ENCODE data around the gene CEP57L1. TPM values are rescaled to one million over a fixed set of nuclear protein-coding genes. Genes with fewer than 3 reads are reported as not detected.

Gene CEP57L1

DNA sequence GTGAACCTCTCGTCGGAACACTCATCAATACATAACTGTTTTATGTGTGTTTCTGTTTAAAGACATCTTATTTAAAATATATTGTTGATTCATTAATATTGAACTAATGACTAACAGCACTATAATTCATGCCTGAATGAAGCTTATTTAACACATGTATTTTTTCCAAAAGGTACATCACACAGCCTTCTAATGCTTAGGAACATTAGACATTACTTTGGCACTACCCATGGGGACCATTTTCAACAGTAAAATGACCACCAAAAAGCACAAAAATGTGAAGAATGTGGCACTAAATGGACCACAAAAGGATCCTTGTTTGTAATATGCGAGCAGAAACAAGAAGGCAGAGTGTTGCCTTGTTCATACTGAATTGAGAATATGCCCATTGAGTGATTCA lies 109.2 kb downstream of the CEP57L1 start:
- Histone ChIP-seq H2BK12ac (ENCODE audit: low read length in 2 of 2) (no peak overlapping the region), H3K36me3 (ENCODE audit: control insufficient read depth in 1 of 2, insufficient read depth in 2 of 2, low read depth in 1 of 2, low read length in 2 of 2) (no peaks in the 10 kb centered on the region), H3K4me3 (ENCODE audit: insufficient read depth in 1 of 2, low read depth in 1 of 2, low read length in 2 of 2) (no peak overlapping the region), H3K27me3 (ENCODE audit: control insufficient read depth in 1 of 2, insufficient read depth in 1 of 2, low read length in 2 of 2) (no peaks in the 10 kb centered on the region), H3K79me1 (replicated peaks; ENCODE audit: low read length, poor library complexity, severe bottlenecking) (no peaks in the 10 kb centered on the region), H2AK5ac (ENCODE audit: low read length, severe bottlenecking) (no peak overlapping the region), H3K9me3 (ENCODE audit: control insufficient read depth, low read length) (no peaks in the 10 kb centered on the region), H2AFZ (ENCODE audit: low read depth, low read length) (no peak overlapping the region), H2BK120ac (ENCODE audit: low read depth, low read length) (no peak overlapping the region), H3K18ac (ENCODE audit: low read depth in 1 of 2, low read length in 2 of 2) (no peak overlapping the region), H3K14ac (ENCODE audit: low read length in 2 of 2) (no peak overlapping the region), H2BK15ac (ENCODE audit: low read depth, poor library complexity, severe bottlenecking) (no peak overlapping the region), H3K4ac (ENCODE audit: low read depth in 1 of 2, low read length in 2 of 2) (no peak overlapping the region), H3K4me1 (ENCODE audit: control insufficient read depth, insufficient read depth, low read depth, low read length) (no peaks in the 10 kb centered on the region), H3K23ac (ENCODE audit: low read length in 2 of 2) (no peak overlapping the region), H4K8ac (ENCODE audit: low read length) (no peak overlapping the region), H3K9ac (ENCODE audit: low read length) (no peak overlapping the region), H3K4me2 (ENCODE audit: low read length, poor library complexity, severe bottlenecking) (no peak overlapping the region), H3K27ac (ENCODE audit: low read length, poor library complexity, severe bottlenecking) (no peak overlapping the region), H2BK5ac (ENCODE audit: low read depth, low read length, poor library complexity, severe bottlenecking) (no peak overlapping the region), H4K91ac (ENCODE audit: low read length) (no peak overlapping the region)
- no peak for DNase-seq
- 60% methylated on average over 1 of the region's 3 CpGs for WGBS

DNA sequence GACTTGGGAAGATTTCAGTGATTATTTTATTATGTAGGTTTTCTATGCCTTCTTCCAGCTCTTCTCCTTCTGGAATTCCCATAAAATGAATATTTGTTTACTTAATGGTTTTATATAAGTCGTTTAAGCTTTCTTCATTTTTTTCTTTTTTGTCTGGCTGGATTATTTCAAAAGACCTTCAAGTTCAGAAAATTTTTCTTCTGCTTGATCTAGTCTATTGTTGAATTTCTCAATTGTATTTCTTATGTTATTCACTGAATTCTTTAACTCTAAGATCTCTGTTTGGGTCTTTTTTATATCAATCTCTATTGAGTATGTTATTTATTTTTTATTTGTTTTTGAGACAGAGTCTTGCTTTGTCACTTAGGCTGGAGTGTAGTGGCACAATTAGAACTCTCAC lies 117.4 kb downstream of the CEP57L1 start:
- Histone ChIP-seq H3K27me3 (ENCODE audit: control insufficient read depth in 1 of 2, insufficient read depth in 1 of 2, low read length in 2 of 2) (no peaks in the 10 kb centered on the region), H3K4ac (ENCODE audit: low read depth in 1 of 2, low read length in 2 of 2) (no peak overlapping the region)
- no CpG with 5 or more reads among the region's 1 CpG for WGBS

More for the DNA sequence above, 117.4 kb downstream of the CEP57L1 start:
- H3K4me3 ChIP-seq (ENCODE audit: insufficient read depth in 1 of 2, low read depth in 1 of 2, low read length in 2 of 2): no peak overlapping the region
- H2BK5ac ChIP-seq (ENCODE audit: low read depth, low read length, poor library complexity, severe bottlenecking): no peak overlapping the region
- no peak overlapping the region for H3K27ac ChIP-seq (ENCODE audit: low read length, poor library complexity, severe bottlenecking)
- H3K9ac ChIP-seq (ENCODE audit: low read length): no peak overlapping the region
- no peak overlapping the region for H3K14ac ChIP-seq (ENCODE audit: low read length in 2 of 2)
- no peak overlapping the region for H2BK15ac ChIP-seq (ENCODE audit: low read depth, poor library complexity, severe bottlenecking)
- no peak for DNase-seq
- H3K79me1 ChIP-seq (replicated peaks; ENCODE audit: low read length, poor library complexity, severe bottlenecking): no peaks in the 10 kb centered on the region
- H3K18ac ChIP-seq (ENCODE audit: low read depth in 1 of 2, low read length in 2 of 2): no peak overlapping the region
- H2AK5ac ChIP-seq (ENCODE audit: low read length, severe bottlenecking): no peak overlapping the region
- no peak overlapping the region for H3K23ac ChIP-seq (ENCODE audit: low read length in 2 of 2)
- no peak overlapping the region for H2BK120ac ChIP-seq (ENCODE audit: low read depth, low read length)
- no peak overlapping the region for H2AFZ ChIP-seq (ENCODE audit: low read depth, low read length)
- H3K36me3 ChIP-seq (ENCODE audit: control insufficient read depth in 1 of 2, insufficient read depth in 2 of 2, low read depth in 1 of 2, low read length in 2 of 2): no peaks in the 10 kb centered on the region
- no peaks in the 10 kb centered on the region for H3K4me1 ChIP-seq (ENCODE audit: control insufficient read depth, insufficient read depth, low read depth, low read length)
- H3K9me3 ChIP-seq (ENCODE audit: control insufficient read depth, low read length): peaks cover 13% of the 10 kb centered on the region
- no peak overlapping the region for H4K91ac ChIP-seq (ENCODE audit: low read length)
- no peak overlapping the region for H2BK12ac ChIP-seq (ENCODE audit: low read length in 2 of 2)
- H4K8ac ChIP-seq (ENCODE audit: low read length): no peak overlapping the region
- H3K4me2 ChIP-seq (ENCODE audit: low read length, poor library complexity, severe bottlenecking): no peak overlapping the region

Small RNAs within 50 kb of the gene (small RNA-seq; reads per million reads assigned to genes)
- not detected for gene RNU6-653P (ENCODE audit: low read depth)
